Natural killer cell treated with Interleukin-12 subunit alpha and Interleukin-12 subunit beta and Interleukin-15 and Interleukin-18, amount 100 ng/mL, for 72 hours (primary cell): ENCODE measurements around the gene KIF21A. TPM values are rescaled to one million over a fixed set of nuclear protein-coding genes. Genes with fewer than 3 reads are reported as not detected.
A peak's percentile ranks its signal among the peaks of the same experiment; 100 is the strongest.

Source experiments
- ATAC-seq, 2 donors: fragments of 150-1000 bp; cut with Tn5 transposase in 1 of 2; sonication (Bioruptor Pico), chemical (Tn5 transposase) in 1 of 2; 2 replicates each; pipeline ENCODE4 v1.10.0; 2021
- DNase-seq: peaks from one replicate; pipeline ENCODE4 v3.0.0; 2022; ENCODE audit warnings: low spot score
- H3K27ac Mint-ChIP-seq, 2 donors: 1 replicate in 1 of 2; 2 replicates in 1 of 2; pipeline ENCODE4 v1.8.0; 2022; ENCODE audit warnings: mixed read lengths in 2 of 2, mild to moderate bottlenecking in 1 of 2, moderate library complexity in 1 of 2
- H3K27me3 Mint-ChIP-seq, 2 donors: 1 replicate in 1 of 2; 2 replicates in 1 of 2; pipeline ENCODE4 v1.8.0; 2022; ENCODE audit warnings: mixed read lengths in 2 of 2
- H3K36me3 Mint-ChIP-seq: one replicate; pipeline ENCODE4 v1.8.0; 2022; ENCODE audit warnings: mixed read lengths
- H3K4me1 Mint-ChIP-seq, 2 donors: 1 replicate in 1 of 2; 2 replicates in 1 of 2; pipeline ENCODE4 v1.8.0; 2022; ENCODE audit warnings: low read depth in 2 of 2, mixed read lengths in 2 of 2, mild to moderate bottlenecking in 1 of 2
- H3K4me3 Mint-ChIP-seq: one replicate; pipeline ENCODE4 v1.8.0; 2022; ENCODE audit warnings: mixed read lengths
- H3K9me3 Mint-ChIP-seq: 2 replicates; pipeline ENCODE4 v1.8.0; 2022; ENCODE audit warnings: mixed read lengths
- total RNA-seq, 2 donors: library from RNA; stranded (reverse); gene quantifications; one replicate each; pipeline ENCODE4 v1.2.3, GENCODE V29; 2022

The KIF21A gene
- total RNA-seq, 2 donors from 2014 or later: 20.3 to 34.6 TPM

GRCh38 chr12:39341761-39342160 lies 101.2 kb downstream of the KIF21A start:
- ATAC-seq (peak in 1 of 2 donors; percentile 17), DNase-seq (no peak)
- Mint-ChIP-seq H3K9me3 (no peaks in the 10 kb centered on the region), H3K36me3 (peaks cover 12% of the 10 kb centered on the region), H3K27me3 (no peaks in the 10 kb centered on the region), H3K4me3 (peak overlapping the region; percentile 54), H3K4me1 (peaks cover 7 to 11% of the 10 kb centered on the region in 2 donors), H3K27ac (peak overlapping the region; percentile 87 to 88)

- no peaks in the 10 kb centered on the region for H3K27me3 Mint-ChIP-seq
- H3K4me3 Mint-ChIP-seq: peak overlapping the region; percentile 54
- H3K36me3 Mint-ChIP-seq: peaks cover 12% of the 10 kb centered on the region
- peaks cover 7 to 11% of the 10 kb centered on the region in 2 donors for H3K4me1 Mint-ChIP-seq
- DNase-seq (no peak), ATAC-seq (peak; percentile 65 to 73)
- H3K27ac Mint-ChIP-seq: peak overlapping the region; percentile 87 to 88
- H3K9me3 Mint-ChIP-seq: no peaks in the 10 kb centered on the region
These were observed 101.7 kb downstream of the KIF21A start for GRCh38 chr12:39341179-39341578.

GRCh38 chr12:39332661-39333175 lies 110.2 kb downstream of the KIF21A start:
- Mint-ChIP-seq H3K4me3 (peak overlapping the region; percentile 34), H3K27ac (peak overlapping the region; percentile 48 to 68), H3K36me3 (peaks cover 19% of the 10 kb centered on the region), H3K9me3 (no peaks in the 10 kb centered on the region), H3K27me3 (no peaks in the 10 kb centered on the region), H3K4me1 (peaks cover 18% of the 10 kb centered on the region in 2 donors)
- ATAC-seq (no peak), DNase-seq (no peak)

GRCh38 chr12:39331539-39332261 lies 111.2 kb downstream of the KIF21A start:
- ATAC-seq (no peak), DNase-seq (no peak)
- H3K4me3 Mint-ChIP-seq: peak overlapping the region; percentile 34
- H3K27ac Mint-ChIP-seq: peak overlapping the region; percentile 48 to 68
- H3K27me3 Mint-ChIP-seq: no peaks in the 10 kb centered on the region
- H3K4me1 Mint-ChIP-seq: peaks cover 18 to 19% of the 10 kb centered on the region in 2 donors
- H3K9me3 Mint-ChIP-seq: no peaks in the 10 kb centered on the region
- H3K36me3 Mint-ChIP-seq: peaks cover 19% of the 10 kb centered on the region

- H3K4me3 Mint-ChIP-seq: no peak overlapping the region
- H3K27ac Mint-ChIP-seq: no peak overlapping the region
- DNase-seq (no peak), ATAC-seq (no peak)
- H3K4me1 Mint-ChIP-seq: peaks cover 18% of the 10 kb centered on the region in 2 donors
- peaks cover 19% of the 10 kb centered on the region for H3K36me3 Mint-ChIP-seq
- no peaks in the 10 kb centered on the region for H3K27me3 Mint-ChIP-seq
- no peaks in the 10 kb centered on the region for H3K9me3 Mint-ChIP-seq
These were observed 113.0 kb downstream of the KIF21A start for GRCh38 chr12:39329876-39330275.

- Mint-ChIP-seq H3K9me3 (no peaks in the 10 kb centered on the region), H3K27me3 (no peaks in the 10 kb centered on the region), H3K27ac (peak overlapping the region in 1 of 2 donors; percentile 18), H3K4me1 (peaks cover 18% of the 10 kb centered on the region in 2 donors), H3K36me3 (peaks cover 19% of the 10 kb centered on the region), H3K4me3 (no peak overlapping the region)
- DNase-seq: no peak
- no peak for ATAC-seq
These were observed 113.9 kb downstream of the KIF21A start for GRCh38 chr12:39329018-39329417.

GRCh38 chr12:39327965-39328364 lies 115.0 kb downstream of the KIF21A start:
- no peak for DNase-seq
- ATAC-seq: no peak
- H3K4me1 Mint-ChIP-seq: peaks cover 18% of the 10 kb centered on the region in 2 donors
- H3K4me3 Mint-ChIP-seq: no peak overlapping the region
- no peaks in the 10 kb centered on the region for H3K9me3 Mint-ChIP-seq
- H3K36me3 Mint-ChIP-seq: peaks cover 19% of the 10 kb centered on the region
- H3K27me3 Mint-ChIP-seq: no peaks in the 10 kb centered on the region
- no peak overlapping the region for H3K27ac Mint-ChIP-seq

- DNase-seq (no peak), ATAC-seq (no peak)
- no peaks in the 10 kb centered on the region for H3K9me3 Mint-ChIP-seq
- peaks cover 18% of the 10 kb centered on the region in 2 donors for H3K4me1 Mint-ChIP-seq
- H3K27ac Mint-ChIP-seq: no peak overlapping the region
- H3K4me3 Mint-ChIP-seq: no peak overlapping the region
- H3K36me3 Mint-ChIP-seq: peaks cover 18% of the 10 kb centered on the region
- H3K27me3 Mint-ChIP-seq: no peaks in the 10 kb centered on the region
These were observed 115.4 kb downstream of the KIF21A start for GRCh38 chr12:39327510-39327909.

- H3K9me3 Mint-ChIP-seq: no peaks in the 10 kb centered on the region
- ATAC-seq: no peak
- H3K36me3 Mint-ChIP-seq: peaks cover 10% of the 10 kb centered on the region
- H3K27me3 Mint-ChIP-seq: no peaks in the 10 kb centered on the region
- H3K4me1 Mint-ChIP-seq: peaks cover 0 to 5% of the 10 kb centered on the region in 2 donors
- DNase-seq: no peak
- H3K27ac Mint-ChIP-seq: no peak overlapping the region
- H3K4me3 Mint-ChIP-seq: no peak overlapping the region
These were observed 123.7 kb downstream of the KIF21A start for GRCh38 chr12:39319180-39319579.

GRCh38 chr12:39314547-39314946 lies 128.4 kb downstream of the KIF21A start:
- DNase-seq (no peak), ATAC-seq (no peak)
- Mint-ChIP-seq H3K4me3 (no peak overlapping the region), H3K36me3 (peaks cover 15% of the 10 kb centered on the region), H3K9me3 (no peaks in the 10 kb centered on the region), H3K27me3 (no peaks in the 10 kb centered on the region), H3K27ac (no peak overlapping the region), H3K4me1 (peaks cover 2 to 5% of the 10 kb centered on the region in 2 donors)

- no peak overlapping the region for H3K27ac Mint-ChIP-seq
- ATAC-seq (no peak), DNase-seq (no peak)
- no peak overlapping the region for H3K4me3 Mint-ChIP-seq
- H3K36me3 Mint-ChIP-seq: peaks cover 5% of the 10 kb centered on the region
- peaks cover 0 to 2% of the 10 kb centered on the region in 2 donors for H3K4me1 Mint-ChIP-seq
- no peaks in the 10 kb centered on the region for H3K27me3 Mint-ChIP-seq
- H3K9me3 Mint-ChIP-seq: no peaks in the 10 kb centered on the region
These were observed 133.4 kb downstream of the KIF21A start for GRCh38 chr12:39309516-39309915.

GRCh38 chr12:39301422-39301821 lies 141.5 kb downstream of the KIF21A start:
- no peak for DNase-seq
- peaks cover 3% of the 10 kb centered on the region for H3K9me3 Mint-ChIP-seq
- ATAC-seq: no peak
- no peaks in the 10 kb centered on the region for H3K27me3 Mint-ChIP-seq
- H3K27ac Mint-ChIP-seq: no peak overlapping the region
- H3K36me3 Mint-ChIP-seq: peaks cover 20% of the 10 kb centered on the region
- H3K4me3 Mint-ChIP-seq: no peak overlapping the region
- H3K4me1 Mint-ChIP-seq: peaks cover 0 to 13% of the 10 kb centered on the region in 2 donors

GRCh38 chr12:39300799-39301198 lies 142.1 kb downstream of the KIF21A start:
- Mint-ChIP-seq H3K27ac (no peak overlapping the region), H3K4me1 (peaks cover 0 to 13% of the 10 kb centered on the region in 2 donors), H3K9me3 (peaks cover 3% of the 10 kb centered on the region), H3K27me3 (no peaks in the 10 kb centered on the region), H3K4me3 (no peak overlapping the region), H3K36me3 (peaks cover 20% of the 10 kb centered on the region)
- no peak for DNase-seq
- no peak for ATAC-seq

- DNase-seq: no peak
- Mint-ChIP-seq H3K36me3 (peaks cover 12% of the 10 kb centered on the region), H3K9me3 (peaks cover 3% of the 10 kb centered on the region), H3K4me1 (peaks cover 0 to 13% of the 10 kb centered on the region in 2 donors), H3K27me3 (no peaks in the 10 kb centered on the region), H3K4me3 (no peak overlapping the region), H3K27ac (no peak overlapping the region)
- no peak for ATAC-seq
These were observed 145.0 kb downstream of the KIF21A start for GRCh38 chr12:39297891-39298290.
